GM21528 (cell line): Measurements from ENCODE around the gene FAM98B.

ENCODE experiments used
- ATAC-seq: cut with Tn5 transposase; IDR thresholded peaks from one replicate; pipeline ENCODE4 v1.9.1; 2021; ENCODE audit warnings: mild to moderate bottlenecking, moderate library complexity; ENCODE audit not compliant: unreplicated experiment, low FRiP score

Gene FAM98B

DNA sequence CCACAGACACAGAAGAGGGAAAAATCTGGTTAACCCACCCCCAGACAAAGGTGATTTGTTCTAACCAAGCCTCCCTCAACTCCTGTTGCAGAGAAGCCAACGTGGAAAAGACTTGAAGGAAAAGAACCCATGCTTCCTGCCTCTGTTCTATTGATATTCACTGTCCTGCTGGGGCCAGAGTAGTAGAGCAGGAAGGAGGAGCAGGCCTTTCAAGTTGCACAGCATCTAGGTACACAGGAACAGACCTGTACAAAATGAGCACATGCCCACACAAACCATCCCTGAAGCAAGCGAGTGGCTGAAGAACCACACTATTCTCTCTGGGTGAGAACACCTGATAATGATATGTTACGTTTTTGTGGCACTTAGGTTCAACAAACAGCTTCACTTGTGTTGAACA is 80.8 kb downstream of the FAM98B start:
- ATAC-seq = no peak

GRCh38 chr15:38535491-38536200 is 81.7 kb downstream of the FAM98B start:
- ATAC-seq = no peak

GRCh38 chr15:38536201-38536676 is 82.3 kb downstream of the FAM98B start:
- ATAC-seq = no peak
